CD4-positive, alpha-beta T cell treated with Interleukin-4 for 1 hour (primary cell): ENCODE results near the gene YEATS2.
"Not testable (repeated sequence)": the region's sequence is repeated elsewhere in the genome, so short reads cannot be mapped to it uniquely, and the experiment has no call there.

ENCODE experiments used
- DNase-seq, 2 donors: peaks; one replicate each; pipeline ENCODE4 v3.0.0-alpha.2; 2020 to 2022

Gene YEATS2

GRCh38 chr3:183697610-183698317 lies at the start of gene YEATS2:
YEATS2 (plus strand) TSS chr3:183697797; CDS start chr3:183715163, 17,366 bp downstream.
- DNase-seq: peak; percentile 71 to 78

DNA sequence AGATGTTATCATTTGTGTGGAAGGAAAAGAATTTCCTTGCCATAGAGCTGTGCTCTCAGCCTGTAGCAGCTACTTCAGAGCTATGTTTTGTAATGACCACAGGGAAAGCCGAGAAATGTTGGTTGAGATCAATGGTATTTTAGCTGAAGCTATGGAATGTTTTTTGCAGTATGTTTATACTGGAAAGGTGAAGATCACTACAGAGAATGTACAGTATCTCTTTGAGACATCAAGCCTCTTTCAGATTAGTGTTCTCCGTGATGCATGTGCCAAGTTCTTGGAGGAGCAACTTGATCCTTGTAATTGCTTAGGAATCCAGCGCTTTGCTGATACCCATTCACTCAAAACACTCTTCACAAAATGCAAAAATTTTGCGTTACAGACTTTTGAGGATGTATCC lies 47.0 kb upstream of the YEATS2 start:
- no peak for DNase-seq

- DNase-seq: peak in 1 of 2 donors; percentile 25
Measured at GRCh38 chr3:183653209-183654064, 44.2 kb upstream of the YEATS2 start.

DNA sequence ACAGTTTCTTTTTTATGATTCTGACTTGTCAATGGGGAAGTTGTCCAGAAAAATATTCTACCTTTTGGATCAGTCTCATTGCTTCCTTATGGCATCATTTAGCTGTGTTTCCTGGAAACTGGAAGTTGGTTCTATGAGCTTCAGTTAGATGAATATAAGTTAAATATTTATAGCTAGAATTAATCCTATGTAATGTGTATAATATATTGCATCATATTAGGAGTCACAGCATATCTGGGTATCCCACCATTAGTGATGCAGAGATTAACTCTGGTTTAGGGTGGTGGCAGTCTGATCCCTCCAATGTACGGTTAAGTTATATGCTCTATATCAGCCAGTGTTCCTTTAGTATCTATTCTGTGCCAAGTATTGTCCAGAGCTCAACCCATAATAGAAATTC lies 42.9 kb upstream of the YEATS2 start:
- no peak for DNase-seq

DNA sequence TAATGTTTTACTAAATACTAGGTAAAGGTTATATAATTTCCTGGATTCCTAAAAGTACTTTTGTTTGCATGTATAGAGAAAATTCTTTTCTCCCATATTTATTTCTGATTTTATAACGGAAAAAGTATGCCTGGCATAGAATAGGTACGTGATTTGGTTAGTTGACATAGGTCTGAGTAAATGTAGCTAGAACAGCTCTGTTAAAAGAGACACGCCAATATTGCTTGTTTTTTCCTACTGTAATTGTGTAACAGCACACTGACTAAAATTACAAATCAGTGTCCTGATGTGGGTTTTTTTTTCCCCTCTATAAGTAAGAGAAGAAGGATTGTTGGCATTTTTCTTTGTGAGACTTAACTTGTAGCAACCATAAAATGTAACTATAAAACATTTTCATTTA lies 35.5 kb upstream of the YEATS2 start:
- no peak for DNase-seq

DNA sequence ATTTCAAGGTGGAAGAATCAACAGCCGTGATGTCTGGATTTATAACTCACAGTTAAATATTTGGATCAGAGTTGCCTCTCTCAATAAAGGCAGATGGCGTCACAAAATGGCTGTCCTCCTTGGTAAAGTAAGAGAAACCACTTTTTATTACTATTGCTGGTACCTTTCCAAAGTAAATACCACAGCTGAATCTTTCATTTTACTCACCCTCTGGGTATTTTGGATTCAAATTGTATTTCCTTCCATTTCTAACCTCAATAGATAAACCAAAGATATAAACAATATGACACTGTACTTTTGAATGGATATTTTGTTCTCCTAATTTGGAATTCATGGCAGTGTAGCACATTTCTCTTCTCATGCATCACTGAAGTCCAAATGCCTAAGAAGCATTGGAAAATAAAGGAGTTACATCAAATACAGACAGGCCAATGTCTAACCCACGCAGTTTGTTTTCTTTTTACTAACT lies 32.6 kb upstream of the YEATS2 start:
- no peak for DNase-seq

DNA sequence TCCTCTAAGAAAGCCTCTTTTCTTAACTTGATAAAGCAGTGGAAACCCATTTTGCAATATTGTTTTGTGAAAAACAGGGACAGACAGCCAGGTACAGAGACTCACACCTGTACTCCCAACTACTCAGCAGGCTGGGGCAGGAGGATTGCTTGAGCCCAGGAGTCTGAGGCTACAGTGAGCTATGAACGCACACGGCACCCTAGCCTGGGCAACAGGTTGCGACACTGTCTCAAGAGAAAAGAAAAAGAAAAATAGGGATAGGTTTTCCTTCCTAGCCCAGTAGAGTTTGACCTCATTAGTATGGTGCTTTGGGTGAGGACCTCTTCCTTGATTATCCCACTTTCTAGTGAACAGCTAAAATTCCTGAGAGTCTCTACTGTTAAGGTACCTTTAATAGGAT lies 17.5 kb upstream of the YEATS2 start:
- no peak for DNase-seq

- no peak for DNase-seq
Measured at GRCh38 chr3:183687705-183688104, 9.9 kb upstream of the YEATS2 start.

DNA sequence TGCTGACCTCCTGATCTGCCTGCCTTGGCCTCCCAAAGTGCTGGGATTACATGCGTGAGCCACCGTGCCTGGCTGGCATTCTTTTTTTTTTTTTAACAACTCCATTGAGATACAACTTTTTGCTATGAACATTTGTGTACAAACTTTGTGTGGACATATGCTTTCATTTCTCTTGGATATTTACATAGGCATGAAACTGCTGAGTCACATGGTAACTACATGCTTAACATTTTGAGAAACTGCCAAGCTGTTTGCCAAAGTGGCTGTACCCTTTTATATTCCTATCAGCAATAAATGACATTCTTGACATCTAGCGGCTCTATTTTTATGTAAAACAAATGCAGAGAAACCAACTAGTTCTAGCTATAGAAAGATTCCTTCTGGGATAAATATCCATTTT lies 8.7 kb upstream of the YEATS2 start:
- no peak for DNase-seq

DNA sequence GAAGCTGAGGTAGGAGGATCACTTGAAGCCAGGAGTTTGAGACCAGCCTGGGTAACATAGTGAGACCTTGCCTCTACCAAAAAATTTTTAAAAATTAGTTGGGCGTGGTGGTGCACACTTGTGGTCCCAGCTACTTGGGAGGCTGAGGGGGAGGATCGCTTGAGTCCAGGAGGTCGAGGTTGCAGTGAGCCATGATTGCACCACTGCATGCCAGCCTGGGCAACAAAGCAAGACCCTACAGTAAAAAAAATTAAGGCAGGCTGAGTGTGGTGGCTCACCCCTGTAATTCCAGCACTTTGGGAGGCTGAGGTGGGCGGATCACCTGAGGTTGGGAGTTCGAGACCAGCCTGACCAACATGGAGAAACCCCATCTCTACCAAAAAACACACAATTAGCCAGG lies 8.0 kb upstream of the YEATS2 start:
- not testable (repeated sequence) for DNase-seq

- no peak for DNase-seq
Measured at GRCh38 chr3:183690402-183690995, 7.1 kb upstream of the YEATS2 start.

GRCh38 chr3:183692436-183692835 lies 5.2 kb upstream of the YEATS2 start:
- no peak for DNase-seq

GRCh38 chr3:183695569-183696364 lies 1.8 kb upstream of the YEATS2 start:
- no peak for DNase-seq

DNA sequence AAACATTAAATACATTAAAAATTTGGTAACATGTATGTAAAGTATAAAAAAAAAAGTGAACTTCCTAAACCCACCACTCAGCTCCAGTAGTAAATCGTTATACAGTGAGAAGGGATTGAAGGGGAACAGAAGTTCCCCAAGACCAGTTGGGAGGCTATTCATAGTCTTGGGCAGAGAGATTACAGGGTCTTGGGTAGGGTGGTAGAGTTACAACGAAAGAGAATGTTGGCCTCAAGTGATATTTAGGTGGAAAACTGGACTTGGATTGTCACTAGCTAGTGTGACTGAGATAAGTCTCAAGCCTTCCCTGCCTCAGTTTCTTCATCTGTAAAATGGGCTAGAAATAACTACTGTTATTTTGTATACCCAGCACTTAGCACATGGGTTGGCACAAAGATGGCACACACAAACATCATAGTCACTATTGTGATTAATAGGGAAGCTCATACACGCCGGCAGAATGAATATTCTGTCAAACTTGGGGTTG lies 431 bp upstream of the YEATS2 start:
- DNase-seq: no peak

- peak in 1 of 2 donors; percentile 34 for DNase-seq
Measured at GRCh38 chr3:183698318-183698751, 738 bp downstream of the YEATS2 start.

DNA sequence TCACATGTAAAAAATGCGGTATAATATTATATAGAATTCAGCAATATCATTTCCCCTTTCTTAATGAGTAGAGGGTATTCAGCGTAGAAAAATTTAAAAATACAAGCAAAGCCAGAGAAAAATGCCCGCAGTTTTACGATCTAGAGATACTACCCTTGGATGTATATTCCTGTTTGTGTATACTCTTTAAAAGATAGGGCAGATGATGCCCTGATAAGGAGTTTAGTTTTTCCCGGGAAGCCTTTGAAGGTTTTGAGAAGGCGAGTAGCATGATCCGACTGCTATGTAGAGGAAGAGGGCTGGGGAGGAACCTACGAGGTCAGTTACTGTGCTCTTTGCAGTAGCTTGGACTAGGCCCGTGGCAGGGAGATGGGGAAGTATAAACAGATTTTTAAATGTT lies 1.2 kb downstream of the YEATS2 start:
- peak; percentile 20 to 47 for DNase-seq

- DNase-seq: no peak
Measured at GRCh38 chr3:183699238-183699947, 1.8 kb downstream of the YEATS2 start.

GRCh38 chr3:183701744-183702143 lies 4.1 kb downstream of the YEATS2 start:
- DNase-seq: no peak

DNA sequence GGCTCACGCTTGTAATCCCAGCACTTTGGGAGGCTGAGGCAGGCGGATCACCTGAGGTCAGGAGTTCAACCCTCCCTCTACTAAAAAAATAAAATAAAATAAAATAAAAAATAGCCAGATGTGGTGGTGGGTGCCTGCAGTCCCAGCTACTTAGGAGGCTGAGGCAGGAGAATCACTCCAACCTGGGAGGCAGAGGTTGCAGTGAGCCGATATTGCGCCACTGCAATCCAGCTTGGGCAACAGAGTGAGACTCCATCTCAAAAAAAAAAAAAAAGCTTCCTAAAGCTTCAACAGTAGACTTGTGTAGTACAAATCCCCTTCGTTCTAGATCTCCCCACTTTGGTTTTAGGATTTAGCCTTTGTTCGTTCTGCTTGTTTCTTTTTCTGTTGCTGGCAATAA lies 6.3 kb downstream of the YEATS2 start:
- DNase-seq: not testable (repeated sequence)

GRCh38 chr3:183710231-183710630 lies 12.6 kb downstream of the YEATS2 start:
- no peak for DNase-seq

- DNase-seq: no peak
Measured at GRCh38 chr3:183711516-183711915, 13.9 kb downstream of the YEATS2 start.

DNA sequence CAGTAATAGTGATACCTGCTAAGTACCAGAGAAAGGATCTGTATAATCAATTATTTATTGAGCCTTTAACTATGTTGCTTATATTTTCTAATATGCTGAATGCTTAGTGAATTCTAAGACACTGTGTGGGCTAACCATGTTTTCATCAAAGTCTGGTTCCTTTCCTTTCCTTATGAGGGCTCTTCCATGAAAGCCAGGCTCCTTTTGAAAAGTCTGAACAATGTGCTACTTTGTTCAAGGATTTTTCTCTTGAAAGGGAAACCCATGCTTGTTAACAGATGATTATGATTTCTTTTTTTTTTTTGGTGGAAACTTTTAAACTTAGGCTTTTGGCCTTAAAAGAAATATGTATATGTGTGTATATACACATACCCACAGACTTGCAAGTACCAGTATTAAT lies 17.0 kb downstream of the YEATS2 start:
- no peak for DNase-seq
